Stimulated activated CD4-positive, alpha-beta T cell treated with anti-CD3 and anti-CD28 coated beads, Interleukin-2, amount 100 ng/mL, for 24 hours (primary cell): ENCODE results near the gene INPP4B.
"Not testable (repeated sequence)": the region's sequence is repeated elsewhere in the genome, so short reads cannot be mapped to it uniquely, and the experiment has no call there.

Experiments used
- DNase-seq, 2 donors: peaks; one replicate each; pipeline ENCODE4 v3.0.0-alpha.2; 2020

Gene INPP4B

GRCh38 chr4:142405021-142405694 lies 440.9 kb downstream of the INPP4B start:
- DNase-seq: peak; percentile 51 to 70

GRCh38 chr4:142404191-142404611 lies 441.9 kb downstream of the INPP4B start:
- peak; percentile 65 to 68 for DNase-seq

- DNase-seq: no peak
Observed at GRCh38 chr4:142402900-142403299, 443.2 kb downstream of the INPP4B start.

- DNase-seq: no peak
Observed at GRCh38 chr4:142402156-142402555, 443.9 kb downstream of the INPP4B start.

- not testable (repeated sequence) for DNase-seq
Observed at GRCh38 chr4:142397364-142397991, 448.6 kb downstream of the INPP4B start.

GRCh38 chr4:142396279-142396678 lies 449.8 kb downstream of the INPP4B start:
- DNase-seq: no peak

- DNase-seq: no peak
Observed at GRCh38 chr4:142393127-142393526, 453.0 kb downstream of the INPP4B start.

- no peak for DNase-seq
Observed at GRCh38 chr4:142386856-142387255, 459.2 kb downstream of the INPP4B start.

GRCh38 chr4:142386449-142386848 lies 459.7 kb downstream of the INPP4B start:
- no peak for DNase-seq

GRCh38 chr4:142383800-142384470 lies 462.2 kb downstream of the INPP4B start:
- DNase-seq: no peak

GRCh38 chr4:142383354-142383753 lies 462.7 kb downstream of the INPP4B start:
- no peak for DNase-seq

GRCh38 chr4:142380052-142380602 lies 466.0 kb downstream of the INPP4B start:
- no peak for DNase-seq

GRCh38 chr4:142379277-142380051 lies 466.6 kb downstream of the INPP4B start:
- no peak for DNase-seq

GRCh38 chr4:142378179-142378578 lies 467.9 kb downstream of the INPP4B start:
- DNase-seq: no peak

GRCh38 chr4:142377342-142378091 lies 468.6 kb downstream of the INPP4B start:
- DNase-seq: no peak

- DNase-seq: no peak
Observed at GRCh38 chr4:142376204-142376603, 469.9 kb downstream of the INPP4B start.

GRCh38 chr4:142373610-142374009 lies 472.5 kb downstream of the INPP4B start:
- no peak for DNase-seq

- no peak for DNase-seq
Observed at GRCh38 chr4:142372530-142373260, 473.4 kb downstream of the INPP4B start.

GRCh38 chr4:142369141-142369540 lies 477.0 kb downstream of the INPP4B start:
- no peak for DNase-seq

GRCh38 chr4:142367418-142368180 lies 478.5 kb downstream of the INPP4B start:
- no peak for DNase-seq

GRCh38 chr4:142366769-142367181 lies 479.3 kb downstream of the INPP4B start:
- no peak for DNase-seq
